Neutrophil (primary cell): ENCODE data around the gene SLC30A1.

ENCODE experiments used
- H3K27ac ChIP-seq: fragments of 200-600 bp; sonication (generic); 2 replicates; pipeline ENCODE4 v1.5.1; 2016; ENCODE audit warnings: mild to moderate bottlenecking, moderate library complexity
- H3K27me3 ChIP-seq: fragments of 200-600 bp; sonication (generic); 2 replicates; pipeline ENCODE4 v1.6.0; 2016; ENCODE audit warnings: mild to moderate bottlenecking
- H3K36me3 ChIP-seq: fragments of 200-600 bp; sonication (generic); 2 replicates; pipeline ENCODE4 v1.5.1; 2017
- H3K4me1 ChIP-seq, 2 experiments: fragments of 200-600 bp in 1 of 2; sonication (generic) in 1 of 2; 1 replicate in 1 of 2; 2 replicates in 1 of 2; pipeline versions ENCODE4 v1.5.1 to v1.6.1; 2013 to 2016; ENCODE audit warnings: low read depth in 1 of 2, low read length in 1 of 2, mild to moderate bottlenecking in 1 of 2, moderate library complexity in 1 of 2; ENCODE audit not compliant: control insufficient read depth in 1 of 2, insufficient read depth in 1 of 2
- H3K4me3 ChIP-seq, 2 experiments: fragments of 200-600 bp in 1 of 2; sonication (generic) in 1 of 2; 1 replicate in 1 of 2; 2 replicates in 1 of 2; pipeline ENCODE4 v1.5.1; 2013 to 2016; ENCODE audit warnings: low read depth in 1 of 2, low read length in 1 of 2, mild to moderate bottlenecking in 1 of 2, moderate library complexity in 1 of 2
- H3K9me3 ChIP-seq: fragments of 200-600 bp; sonication (generic); 2 replicates; pipeline ENCODE4 v1.5.1; 2016
- TF ChIP-seq, protein P1 (sequence below): fragments of 200-600 bp; sonication (generic); IDR thresholded peaks from 2 replicates; pipeline ENCODE4 v1.5.1; 2016; ENCODE audit warnings: antibody characterized with exemption

SLC30A1 gene

GRCh38 chr1:211606914-211607753 is 28.2 kb upstream of the SLC30A1 start:
- H3K27ac ChIP-seq = peak overlapping the region; percentile 95
- H3K27me3 ChIP-seq = no peaks in the 10 kb centered on the region
- no peaks in the 10 kb centered on the region for H3K36me3 ChIP-seq
- H3K4me3 ChIP-seq = peak overlapping the region; percentile 67 to 68
- peaks cover 57 to 66% of the 10 kb centered on the region in 2 experiments for H3K4me1 ChIP-seq
- no peaks in the 10 kb centered on the region for H3K9me3 ChIP-seq
- TF ChIP-seq, protein P1, sequence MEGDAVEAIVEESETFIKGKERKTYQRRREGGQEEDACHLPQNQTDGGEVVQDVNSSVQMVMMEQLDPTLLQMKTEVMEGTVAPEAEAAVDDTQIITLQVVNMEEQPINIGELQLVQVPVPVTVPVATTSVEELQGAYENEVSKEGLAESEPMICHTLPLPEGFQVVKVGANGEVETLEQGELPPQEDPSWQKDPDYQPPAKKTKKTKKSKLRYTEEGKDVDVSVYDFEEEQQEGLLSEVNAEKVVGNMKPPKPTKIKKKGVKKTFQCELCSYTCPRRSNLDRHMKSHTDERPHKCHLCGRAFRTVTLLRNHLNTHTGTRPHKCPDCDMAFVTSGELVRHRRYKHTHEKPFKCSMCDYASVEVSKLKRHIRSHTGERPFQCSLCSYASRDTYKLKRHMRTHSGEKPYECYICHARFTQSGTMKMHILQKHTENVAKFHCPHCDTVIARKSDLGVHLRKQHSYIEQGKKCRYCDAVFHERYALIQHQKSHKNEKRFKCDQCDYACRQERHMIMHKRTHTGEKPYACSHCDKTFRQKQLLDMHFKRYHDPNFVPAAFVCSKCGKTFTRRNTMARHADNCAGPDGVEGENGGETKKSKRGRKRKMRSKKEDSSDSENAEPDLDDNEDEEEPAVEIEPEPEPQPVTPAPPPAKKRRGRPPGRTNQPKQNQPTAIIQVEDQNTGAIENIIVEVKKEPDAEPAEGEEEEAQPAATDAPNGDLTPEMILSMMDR = peak; percentile 42

GRCh38 chr1:211606332-211606913 is 27.5 kb upstream of the SLC30A1 start:
- Histone ChIP-seq H3K36me3 (no peaks in the 10 kb centered on the region), H3K27me3 (no peaks in the 10 kb centered on the region), H3K27ac (peak overlapping the region; percentile 95), H3K9me3 (no peaks in the 10 kb centered on the region), H3K4me3 (peak overlapping the region; percentile 67 to 68), H3K4me1 (peaks cover 56 to 65% of the 10 kb centered on the region in 2 experiments)
- TF ChIP-seq, protein P1 = no peak

DNA sequence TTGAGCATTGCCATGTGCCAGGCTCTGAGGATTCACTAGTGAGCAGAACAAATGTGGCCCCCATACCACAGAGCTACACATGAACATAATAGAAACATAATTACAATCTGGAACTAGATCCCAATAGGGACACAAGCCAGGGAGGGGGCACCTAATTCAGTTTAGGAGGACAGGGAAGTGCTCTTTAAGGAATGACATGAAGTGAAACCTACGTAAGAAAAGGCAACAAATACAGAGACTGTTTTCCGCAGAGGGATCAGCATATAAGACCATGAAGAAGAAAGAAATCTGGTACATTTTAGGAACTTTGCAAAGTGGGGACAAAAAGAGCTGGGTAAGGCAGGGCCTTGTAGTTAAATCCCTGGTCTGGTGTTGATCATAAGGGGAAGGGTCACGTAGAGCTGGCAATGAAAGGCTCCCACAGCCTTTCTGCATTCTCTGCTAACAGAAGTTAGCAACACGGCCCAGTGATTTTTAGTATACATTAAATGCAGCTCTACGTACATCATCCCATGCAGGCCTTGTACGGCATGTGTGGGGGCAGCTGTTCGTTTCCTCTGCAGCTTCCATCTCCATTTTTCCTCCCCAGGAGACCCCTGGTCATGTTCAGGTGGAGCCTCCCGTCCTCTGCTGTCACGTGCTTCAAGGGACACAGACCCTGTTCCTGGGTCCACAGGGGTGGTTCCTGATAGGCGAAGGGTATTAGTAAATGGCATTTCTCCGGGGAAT is 26.8 kb upstream of the SLC30A1 start:
- Histone ChIP-seq H3K4me1 (peaks cover 56 to 64% of the 10 kb centered on the region in 2 experiments), H3K9me3 (no peaks in the 10 kb centered on the region), H3K27ac (peak overlapping the region; percentile 95), H3K36me3 (no peaks in the 10 kb centered on the region), H3K27me3 (no peaks in the 10 kb centered on the region), H3K4me3 (peak overlapping the region; percentile 67 to 68)
- TF ChIP-seq, protein P1 = no peak

DNA sequence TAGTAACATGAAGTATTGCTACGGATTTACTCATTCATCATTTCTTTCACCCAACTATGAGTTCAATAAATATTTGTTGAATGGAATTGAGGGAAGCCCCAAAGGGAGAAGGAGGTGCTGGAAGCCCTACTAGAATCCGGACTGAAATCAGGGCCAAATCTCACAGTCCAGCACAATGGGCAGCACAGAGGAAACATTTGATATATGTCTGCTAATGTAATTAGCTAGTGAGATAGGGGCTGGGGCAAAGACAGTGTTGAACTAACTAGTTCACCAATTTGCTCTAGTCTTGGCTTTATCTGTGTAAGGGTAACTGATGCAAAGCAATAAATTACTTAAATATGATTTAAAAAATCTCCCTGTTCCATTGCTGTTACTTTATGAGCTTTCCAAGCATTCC is 26.1 kb upstream of the SLC30A1 start:
- Histone ChIP-seq H3K27me3 (no peaks in the 10 kb centered on the region), H3K9me3 (no peaks in the 10 kb centered on the region), H3K27ac (peak overlapping the region; percentile 95), H3K36me3 (no peaks in the 10 kb centered on the region), H3K4me3 (peak overlapping the region in 1 of 2 experiments; percentile 67), H3K4me1 (peaks cover 56 to 64% of the 10 kb centered on the region in 2 experiments)
- TF ChIP-seq, protein P1 = no peak

- no peak overlapping the region for H3K27ac ChIP-seq
- H3K9me3 ChIP-seq = no peaks in the 10 kb centered on the region
- H3K27me3 ChIP-seq = no peaks in the 10 kb centered on the region
- no peaks in the 10 kb centered on the region for H3K36me3 ChIP-seq
- peaks cover 56 to 64% of the 10 kb centered on the region in 2 experiments for H3K4me1 ChIP-seq
- H3K4me3 ChIP-seq = no peak overlapping the region
- TF ChIP-seq, protein P1 = no peak
Observed at GRCh38 chr1:211604548-211604947, 25.6 kb upstream of the SLC30A1 start.
